ENCODE results near the gene ELMO1. TPM values are rescaled to one million over a fixed set of nuclear protein-coding genes. Genes with fewer than 3 reads are reported as not detected.

The ELMO1 gene
- total RNA-seq, 1 donor from 2014 or later, result 119 TPM

GRCh38 chr7:37286454-37286832, 162.2 kb downstream of the ELMO1 start:
- Mint-ChIP-seq H3K4me1 (ENCODE audit: low read depth) (peaks cover 40% of the 10 kb centered on the region), H3K9me3 (no peaks in the 10 kb centered on the region), H3K27ac (no peak overlapping the region), H3K4me3 (no peak overlapping the region), H3K36me3 (ENCODE audit: low read depth) (peaks cover 10% of the 10 kb centered on the region), H3K27me3 (ENCODE audit: insufficient read depth) (no peaks in the 10 kb centered on the region)
- intact Hi-C loops (cut with micrococcal nuclease), result loop anchor here (2.0 kb wide), 1 partner anchor 20 kb away; no protein-coding TSS in a partner anchor
- no peak for DNase-seq (ENCODE audit: low spot score)

- intact Hi-C loops (cut with micrococcal nuclease), result loop anchor here (2.0 kb wide), 3 partner anchors 21 to 209 kb away; no protein-coding TSS in a partner anchor
- H3K9me3 Mint-ChIP-seq, result no peaks in the 10 kb centered on the region
- H3K4me3 Mint-ChIP-seq, result no peak overlapping the region
- no peaks in the 10 kb centered on the region for H3K27me3 Mint-ChIP-seq (ENCODE audit: insufficient read depth)
- peaks cover 7% of the 10 kb centered on the region for H3K36me3 Mint-ChIP-seq (ENCODE audit: low read depth)
- H3K4me1 Mint-ChIP-seq (ENCODE audit: low read depth), result peaks cover 40% of the 10 kb centered on the region
- no peak overlapping the region for H3K27ac Mint-ChIP-seq
- DNase-seq (ENCODE audit: low spot score), result no peak
These were observed 162.8 kb downstream of the ELMO1 start for GRCh38 chr7:37285706-37286453.

- peaks cover 48% of the 10 kb centered on the region for H3K4me1 Mint-ChIP-seq (ENCODE audit: low read depth)
- no peak overlapping the region for H3K27ac Mint-ChIP-seq
- DNase-seq (ENCODE audit: low spot score), result no peak
- H3K36me3 Mint-ChIP-seq (ENCODE audit: low read depth), result peaks cover 8% of the 10 kb centered on the region
- no peaks in the 10 kb centered on the region for H3K27me3 Mint-ChIP-seq (ENCODE audit: insufficient read depth)
- H3K4me3 Mint-ChIP-seq, result no peak overlapping the region
- intact Hi-C loops (cut with micrococcal nuclease), result loop anchor here (1.0 to 2.0 kb wide), 4 partner anchors 58 to 210 kb away; partner anchors contain the start of gene ELMO1
- no peaks in the 10 kb centered on the region for H3K9me3 Mint-ChIP-seq
These were observed 163.8 kb downstream of the ELMO1 start for GRCh38 chr7:37284805-37285231.

GRCh38 chr7:37284285-37284684, 164.4 kb downstream of the ELMO1 start:
- no peaks in the 10 kb centered on the region for H3K27me3 Mint-ChIP-seq (ENCODE audit: insufficient read depth)
- intact Hi-C loops (cut with micrococcal nuclease), result loop anchor here (1.0 to 2.0 kb wide), 4 partner anchors 59 to 211 kb away; partner anchors contain the start of gene ELMO1
- H3K27ac Mint-ChIP-seq, result peak overlapping the region; percentile 11
- DNase-seq (ENCODE audit: low spot score), result no peak
- peaks cover 8% of the 10 kb centered on the region for H3K36me3 Mint-ChIP-seq (ENCODE audit: low read depth)
- no peaks in the 10 kb centered on the region for H3K9me3 Mint-ChIP-seq
- peaks cover 46% of the 10 kb centered on the region for H3K4me1 Mint-ChIP-seq (ENCODE audit: low read depth)
- H3K4me3 Mint-ChIP-seq, result no peak overlapping the region

- intact Hi-C loops (cut with micrococcal nuclease), result loop anchor here (1.0 to 2.0 kb wide), 4 partner anchors 59 to 211 kb away; partner anchors contain the start of gene ELMO1
- peaks cover 41% of the 10 kb centered on the region for H3K4me1 Mint-ChIP-seq (ENCODE audit: low read depth)
- no peak overlapping the region for H3K27ac Mint-ChIP-seq
- H3K27me3 Mint-ChIP-seq (ENCODE audit: insufficient read depth), result no peaks in the 10 kb centered on the region
- H3K4me3 Mint-ChIP-seq, result no peak overlapping the region
- H3K9me3 Mint-ChIP-seq, result no peaks in the 10 kb centered on the region
- peaks cover 7% of the 10 kb centered on the region for H3K36me3 Mint-ChIP-seq (ENCODE audit: low read depth)
- DNase-seq (ENCODE audit: low spot score), result no peak
These were observed 164.9 kb downstream of the ELMO1 start for GRCh38 chr7:37283716-37284115.

- Mint-ChIP-seq H3K27ac (no peak overlapping the region), H3K36me3 (ENCODE audit: low read depth) (peaks cover 7% of the 10 kb centered on the region), H3K27me3 (ENCODE audit: insufficient read depth) (no peaks in the 10 kb centered on the region), H3K4me1 (ENCODE audit: low read depth) (peaks cover 40% of the 10 kb centered on the region), H3K9me3 (no peaks in the 10 kb centered on the region), H3K4me3 (no peak overlapping the region)
- DNase-seq (ENCODE audit: low spot score), result no peak
- intact Hi-C loops (cut with micrococcal nuclease), result no loop called here
These were observed 165.7 kb downstream of the ELMO1 start for GRCh38 chr7:37282927-37283326.

- Mint-ChIP-seq H3K27ac (no peak overlapping the region), H3K36me3 (ENCODE audit: low read depth) (peaks cover 7% of the 10 kb centered on the region)
These were observed 166.6 kb downstream of the ELMO1 start for GRCh38 chr7:37282093-37282444.

GRCh38 chr7:37281368-37282092, 167.1 kb downstream of the ELMO1 start:
- intact Hi-C loops (cut with micrococcal nuclease), result no loop called here
- H3K4me3 Mint-ChIP-seq, result no peak overlapping the region
- no peak for DNase-seq (ENCODE audit: low spot score)
- H3K27ac Mint-ChIP-seq, result no peak overlapping the region
- peaks cover 43% of the 10 kb centered on the region for H3K4me1 Mint-ChIP-seq (ENCODE audit: low read depth)
- H3K36me3 Mint-ChIP-seq (ENCODE audit: low read depth), result peaks cover 7% of the 10 kb centered on the region
- no peaks in the 10 kb centered on the region for H3K27me3 Mint-ChIP-seq (ENCODE audit: insufficient read depth)
- no peaks in the 10 kb centered on the region for H3K9me3 Mint-ChIP-seq

More at GRCh38 chr7:37282093-37282444, 166.6 kb downstream of the ELMO1 start:
- no peak overlapping the region for H3K4me3 Mint-ChIP-seq
- intact Hi-C loops (cut with micrococcal nuclease), result no loop called here
- H3K4me1 Mint-ChIP-seq (ENCODE audit: low read depth), result peaks cover 40% of the 10 kb centered on the region
- no peak for DNase-seq (ENCODE audit: low spot score)
- no peaks in the 10 kb centered on the region for H3K27me3 Mint-ChIP-seq (ENCODE audit: insufficient read depth)
- H3K9me3 Mint-ChIP-seq, result no peaks in the 10 kb centered on the region

GRCh38 chr7:37277513-37277912, 171.2 kb downstream of the ELMO1 start:
- peaks cover 47% of the 10 kb centered on the region for H3K4me1 Mint-ChIP-seq (ENCODE audit: low read depth)
- H3K36me3 Mint-ChIP-seq (ENCODE audit: low read depth), result peaks cover 12% of the 10 kb centered on the region
- H3K27ac Mint-ChIP-seq, result no peak overlapping the region
- intact Hi-C loops (cut with micrococcal nuclease), result no loop called here
- H3K4me3 Mint-ChIP-seq, result no peak overlapping the region
- DNase-seq (ENCODE audit: low spot score), result no peak
- H3K9me3 Mint-ChIP-seq, result no peaks in the 10 kb centered on the region
- no peaks in the 10 kb centered on the region for H3K27me3 Mint-ChIP-seq (ENCODE audit: insufficient read depth)

GRCh38 chr7:37275078-37275710, 173.5 kb downstream of the ELMO1 start:
- DNase-seq (ENCODE audit: low spot score), result no peak
- Mint-ChIP-seq H3K36me3 (ENCODE audit: low read depth) (peaks cover 20% of the 10 kb centered on the region), H3K27me3 (ENCODE audit: insufficient read depth) (no peaks in the 10 kb centered on the region), H3K27ac (no peak overlapping the region), H3K4me3 (no peak overlapping the region), H3K9me3 (no peaks in the 10 kb centered on the region), H3K4me1 (ENCODE audit: low read depth) (peaks cover 47% of the 10 kb centered on the region)
- intact Hi-C loops (cut with micrococcal nuclease), result no loop called here

GRCh38 chr7:37273891-37274290, 174.8 kb downstream of the ELMO1 start:
- H3K4me1 Mint-ChIP-seq (ENCODE audit: low read depth), result peaks cover 47% of the 10 kb centered on the region
- intact Hi-C loops (cut with micrococcal nuclease), result no loop called here
- DNase-seq (ENCODE audit: low spot score), result no peak
- H3K9me3 Mint-ChIP-seq, result no peaks in the 10 kb centered on the region
- no peak overlapping the region for H3K4me3 Mint-ChIP-seq
- no peaks in the 10 kb centered on the region for H3K27me3 Mint-ChIP-seq (ENCODE audit: insufficient read depth)
- no peak overlapping the region for H3K27ac Mint-ChIP-seq
- peaks cover 22% of the 10 kb centered on the region for H3K36me3 Mint-ChIP-seq (ENCODE audit: low read depth)

GRCh38 chr7:37269711-37270508, 178.8 kb downstream of the ELMO1 start:
- Mint-ChIP-seq H3K4me1 (ENCODE audit: low read depth) (peaks cover 39% of the 10 kb centered on the region), H3K36me3 (ENCODE audit: low read depth) (peaks cover 28% of the 10 kb centered on the region), H3K4me3 (no peak overlapping the region), H3K9me3 (no peaks in the 10 kb centered on the region), H3K27ac (no peak overlapping the region), H3K27me3 (ENCODE audit: insufficient read depth) (no peaks in the 10 kb centered on the region)
- intact Hi-C loops (cut with micrococcal nuclease), result no loop called here
- DNase-seq (ENCODE audit: low spot score), result no peak
